H9 (cell line): ENCODE measurements around the gene SCN3A. TPM values are rescaled to one million over a fixed set of nuclear protein-coding genes. Genes with fewer than 3 reads are reported as not detected.

ENCODE experiments used
- DNase-seq: peaks from one replicate; pipeline ENCODE4 v3.0.0-alpha.2; 2017
- H2AFZ ChIP-seq: one replicate; pipeline ENCODE4 v1.6.1; 2013; ENCODE audit warnings: mild to moderate bottlenecking, low read length, control low read depth, moderate library complexity
- H2AK5ac ChIP-seq: 2 replicates; pipeline ENCODE4 v1.6.1; 2013; ENCODE audit warnings: low read length, control low read depth, mixed read lengths; ENCODE audit not compliant: insufficient read length
- H2BK120ac ChIP-seq: one replicate; pipeline ENCODE4 v1.6.1; 2013; ENCODE audit warnings: low read depth, mild to moderate bottlenecking, low read length, control low read depth, inconsistent platforms; ENCODE audit not compliant: poor library complexity, severe bottlenecking
- H2BK12ac ChIP-seq: 2 replicates; pipeline ENCODE4 v1.6.1; 2013; ENCODE audit warnings: low read length, control low read depth, mixed read lengths, low read depth; ENCODE audit not compliant: insufficient read length
- H2BK15ac ChIP-seq: 2 replicates; pipeline ENCODE4 v1.6.1; 2013; ENCODE audit warnings: low read depth, low read length, control low read depth
- H2BK20ac ChIP-seq: one replicate; pipeline ENCODE4 v1.6.1; 2013; ENCODE audit warnings: low read depth, mild to moderate bottlenecking, low read length, control low read depth, inconsistent platforms; ENCODE audit not compliant: poor library complexity, severe bottlenecking
- H2BK5ac ChIP-seq: 2 replicates; pipeline ENCODE4 v1.6.1; 2013; ENCODE audit warnings: low read length, control low read depth, mixed read lengths; ENCODE audit not compliant: insufficient read length
- H3K14ac ChIP-seq: 2 replicates; pipeline ENCODE4 v1.6.1; 2013; ENCODE audit warnings: low read length, control low read depth; ENCODE audit not compliant: insufficient read depth
- H3K18ac ChIP-seq: 2 replicates; pipeline ENCODE4 v1.6.1; 2013; ENCODE audit warnings: low read depth, mild to moderate bottlenecking, mixed read lengths, low read length, control low read depth; ENCODE audit not compliant: insufficient read length
- H3K23ac ChIP-seq: 2 replicates; pipeline ENCODE4 v1.6.1; 2013; ENCODE audit warnings: low read length, control low read depth, mixed read lengths, low read depth; ENCODE audit not compliant: insufficient read length
- H3K23me2 ChIP-seq: 2 replicates; pipeline ENCODE4 v1.6.1; 2013; ENCODE audit warnings: low read depth, mild to moderate bottlenecking, mixed read lengths, low read length, control low read depth; ENCODE audit not compliant: insufficient read length, poor library complexity, severe bottlenecking
- H3K27ac ChIP-seq: 2 replicates; pipeline ENCODE4 v1.5.1; 2013; ENCODE audit warnings: low read length, control low read depth, mixed read lengths, low read depth; ENCODE audit not compliant: insufficient read length
- H3K27me3 ChIP-seq: 2 replicates; pipeline ENCODE4 v1.6.1; 2013; ENCODE audit warnings: low read length, control low read depth, inconsistent platforms; ENCODE audit not compliant: insufficient read depth
- H3K4ac ChIP-seq: 2 replicates; pipeline ENCODE4 v1.6.1; 2013; ENCODE audit warnings: low read depth, mild to moderate bottlenecking, control low read depth, inconsistent platforms, low read length, moderate library complexity
- H3K4me1 ChIP-seq: 2 replicates; pipeline ENCODE4 v1.6.1; 2013; ENCODE audit warnings: low read length, control low read depth, inconsistent platforms; ENCODE audit not compliant: insufficient read depth
- H3K4me2 ChIP-seq: 2 replicates; pipeline ENCODE4 v1.6.1; 2013; ENCODE audit warnings: low read length, control low read depth, mixed read lengths; ENCODE audit not compliant: insufficient read length, insufficient read depth
- H3K56ac ChIP-seq: 2 replicates; pipeline ENCODE4 v1.6.1; 2013; ENCODE audit warnings: low read depth, mild to moderate bottlenecking, mixed read lengths, low read length, control low read depth; ENCODE audit not compliant: insufficient read length
- H3K79me1 ChIP-seq: 2 replicates; pipeline ENCODE4 v1.6.1; 2013; ENCODE audit warnings: low read depth, mild to moderate bottlenecking, moderate library complexity, low read length, control low read depth, inconsistent platforms; ENCODE audit not compliant: insufficient read depth, poor library complexity, severe bottlenecking
- H3K79me2 ChIP-seq: 2 replicates; pipeline ENCODE4 v1.6.1; 2013; ENCODE audit warnings: low read length, control low read depth, inconsistent platforms; ENCODE audit not compliant: insufficient read depth
- H3K9ac ChIP-seq: 2 replicates; pipeline ENCODE4 v1.6.1; 2013; ENCODE audit warnings: low read length, control low read depth, mixed read lengths; ENCODE audit not compliant: insufficient read length; ENCODE audit errors: extremely low read depth
- H3K9me3 ChIP-seq: one replicate; pipeline ENCODE4 v1.6.1; 2013; ENCODE audit warnings: low read depth, low read length, inconsistent platforms; ENCODE audit not compliant: control insufficient read depth
- H3T11ph ChIP-seq: one replicate; pipeline ENCODE4 v1.6.1; 2013; ENCODE audit warnings: mild to moderate bottlenecking, low read length, control low read depth, inconsistent platforms
- H4K20me1 ChIP-seq: one replicate; pipeline ENCODE4 v1.6.1; 2013; ENCODE audit not compliant: control insufficient read depth, insufficient read length, insufficient read depth
- H4K5ac ChIP-seq: 2 replicates; pipeline ENCODE4 v1.6.1; 2013; ENCODE audit warnings: low read depth, mild to moderate bottlenecking, mixed read lengths, low read length, control low read depth; ENCODE audit not compliant: insufficient read length
- H4K8ac ChIP-seq: replicated peaks from 2 replicates; pipeline ENCODE4 v1.6.1; 2013; ENCODE audit warnings: low read length, control low read depth, mixed read lengths, low read depth; ENCODE audit not compliant: insufficient read length
- H4K91ac ChIP-seq: 2 replicates; pipeline ENCODE4 v1.6.1; 2013; ENCODE audit warnings: low read depth, mild to moderate bottlenecking, moderate library complexity, mixed read lengths, low read length, control low read depth; ENCODE audit not compliant: insufficient read length
- H3K27ac Mint-ChIP-seq, 3 experiments: 2 replicates in 2 of 3; 3 replicates in 1 of 3; pipeline ENCODE4 v1.8.0; 2020 to 2021; ENCODE audit warnings: mixed read lengths in 3 of 3, mild to moderate bottlenecking in 1 of 3, moderate library complexity in 1 of 3
- H3K27me3 Mint-ChIP-seq: 2 replicates; pipeline ENCODE4 v1.8.0; 2021; ENCODE audit warnings: low read depth, mild to moderate bottlenecking, moderate library complexity, mixed read lengths
- H3K36me3 Mint-ChIP-seq, 3 experiments: 2 replicates in 2 of 3; 3 replicates in 1 of 3; pipeline ENCODE4 v1.8.0; 2020 to 2021; ENCODE audit warnings: low read depth in 3 of 3, mixed read lengths in 3 of 3; ENCODE audit not compliant: insufficient read depth in 1 of 3
- H3K4me1 Mint-ChIP-seq, 2 experiments: 2 replicates each; pipeline ENCODE4 v1.8.0; 2020; ENCODE audit warnings: mixed read lengths in 2 of 2
- H3K4me3 Mint-ChIP-seq, 2 experiments: 2 replicates in 1 of 2; 3 replicates in 1 of 2; pipeline ENCODE4 v1.8.0; 2020 to 2021; ENCODE audit warnings: mild to moderate bottlenecking in 2 of 2, mixed read lengths in 2 of 2, moderate library complexity in 1 of 2
- H3K9me3 Mint-ChIP-seq, 2 experiments: 2 replicates in 1 of 2; 3 replicates in 1 of 2; pipeline ENCODE4 v1.8.0; 2020; ENCODE audit warnings: mild to moderate bottlenecking in 2 of 2, mixed read lengths in 2 of 2, moderate library complexity in 1 of 2
- WGBS: extraction: QIAGEN DNeasy Blood & Tissue Kit; methylation state at CpG from one replicate; pipeline ENCODE4 v1.1.7; 2013; ENCODE audit warnings: missing lambda C conversion rate, low lambda C conversion rate, mixed read lengths; ENCODE audit not compliant: insufficient read length; ENCODE audit errors: extremely low coverage; 5-methylcytosine and 5-hydroxymethylcytosine counted together
- total RNA-seq: library from RNA; stranded (reverse); gene quantifications from 2 replicates; pipeline ENCODE4 v1.2.1, GENCODE V29; 2021
- TF ChIP-seq, protein P1 (sequence below): fragments of 200-600 bp; sonication (generic); conservative IDR thresholded peaks from 3 replicates; pipeline ENCODE4 v1.8.0; 2021; ENCODE audit warnings: antibody characterized with exemption, mild to moderate bottlenecking

SCN3A gene
- total RNA-seq, 1 experiment from 2014 or later, result not detected

DNA sequence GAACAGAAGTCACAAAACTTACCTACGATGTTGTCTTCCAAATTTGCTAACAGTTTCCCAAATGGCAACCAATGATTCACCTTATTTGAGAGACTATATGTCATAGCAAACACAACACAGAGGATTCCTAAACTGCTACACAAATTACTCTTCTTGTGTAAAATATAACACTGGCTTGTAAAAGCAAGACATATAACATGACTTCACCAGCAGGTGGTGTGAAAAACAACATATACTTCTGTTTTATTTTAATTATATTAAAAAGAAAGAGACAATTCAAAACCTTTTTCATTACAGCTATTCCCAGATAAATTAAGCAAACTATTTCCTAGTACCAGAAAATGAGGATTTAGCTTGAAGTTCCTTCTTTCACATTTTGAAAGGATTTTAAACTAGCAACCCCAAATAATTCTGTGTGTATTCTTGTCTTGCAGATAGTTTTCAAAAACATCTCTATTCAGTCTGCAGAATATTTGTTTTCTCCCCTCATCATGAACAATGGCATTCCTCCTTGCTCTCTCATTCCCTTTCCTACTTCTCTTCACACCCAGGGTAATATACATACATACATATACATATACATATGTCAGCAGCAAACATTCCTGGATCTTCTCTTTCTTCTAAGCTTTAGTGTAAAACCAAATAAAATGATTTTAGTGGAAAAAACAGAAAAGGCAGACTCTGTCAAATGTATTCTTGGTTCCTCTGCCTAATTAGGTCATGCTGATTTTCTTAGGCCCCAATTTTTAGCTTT, 62.1 kb downstream of the SCN3A start:
- Histone ChIP-seq H3K56ac (no peak overlapping the region), H3K79me1 (no peaks in the 10 kb centered on the region), H2BK120ac (no peak overlapping the region), H3K4ac (no peak overlapping the region), H3K27me3 (no peaks in the 10 kb centered on the region), H3K9ac (no peak overlapping the region), H2AK5ac (no peak overlapping the region), H3K4me1 (no peaks in the 10 kb centered on the region), H4K20me1 (no peaks in the 10 kb centered on the region), H3K23ac (no peak overlapping the region), H3K4me2 (no peak overlapping the region), H3K18ac (no peak overlapping the region), H3K14ac (no peak overlapping the region), H2BK5ac (no peak overlapping the region), H2BK15ac (no peak overlapping the region), H3K27ac (no peak overlapping the region), H4K5ac (no peak overlapping the region), H2BK20ac (no peak overlapping the region), H3K23me2 (no peaks in the 10 kb centered on the region), H3K9me3 (no peaks in the 10 kb centered on the region), H3K79me2 (no peaks in the 10 kb centered on the region), H2BK12ac (no peak overlapping the region), H3T11ph (no peak overlapping the region), H4K91ac (no peak overlapping the region), H2AFZ (no peak overlapping the region), H4K8ac (no peak overlapping the region)
- no CpG with 5 or more reads among the region's 1 CpG for WGBS
- no peaks in the 10 kb centered on the region for H3K36me3 Mint-ChIP-seq
- DNase-seq, result no peak
- TF ChIP-seq, protein P1, sequence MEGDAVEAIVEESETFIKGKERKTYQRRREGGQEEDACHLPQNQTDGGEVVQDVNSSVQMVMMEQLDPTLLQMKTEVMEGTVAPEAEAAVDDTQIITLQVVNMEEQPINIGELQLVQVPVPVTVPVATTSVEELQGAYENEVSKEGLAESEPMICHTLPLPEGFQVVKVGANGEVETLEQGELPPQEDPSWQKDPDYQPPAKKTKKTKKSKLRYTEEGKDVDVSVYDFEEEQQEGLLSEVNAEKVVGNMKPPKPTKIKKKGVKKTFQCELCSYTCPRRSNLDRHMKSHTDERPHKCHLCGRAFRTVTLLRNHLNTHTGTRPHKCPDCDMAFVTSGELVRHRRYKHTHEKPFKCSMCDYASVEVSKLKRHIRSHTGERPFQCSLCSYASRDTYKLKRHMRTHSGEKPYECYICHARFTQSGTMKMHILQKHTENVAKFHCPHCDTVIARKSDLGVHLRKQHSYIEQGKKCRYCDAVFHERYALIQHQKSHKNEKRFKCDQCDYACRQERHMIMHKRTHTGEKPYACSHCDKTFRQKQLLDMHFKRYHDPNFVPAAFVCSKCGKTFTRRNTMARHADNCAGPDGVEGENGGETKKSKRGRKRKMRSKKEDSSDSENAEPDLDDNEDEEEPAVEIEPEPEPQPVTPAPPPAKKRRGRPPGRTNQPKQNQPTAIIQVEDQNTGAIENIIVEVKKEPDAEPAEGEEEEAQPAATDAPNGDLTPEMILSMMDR, result peak; percentile 47
- H3K4me1 Mint-ChIP-seq, result peaks cover 3 to 4% of the 10 kb centered on the region in 2 experiments; a peak in 2 of 4 replicates
- H3K27ac Mint-ChIP-seq, result no peak overlapping the region; a peak in 1 of 7 replicates
- H3K9me3 Mint-ChIP-seq, result no peaks in the 10 kb centered on the region
- no peaks in the 10 kb centered on the region for H3K27me3 Mint-ChIP-seq
- no peak overlapping the region for H3K4me3 Mint-ChIP-seq
